OCI-M2 (cell line): Measurements from ENCODE around the gene MAPKAP1.

Experiments used
- DNase-seq: peaks from one replicate; lab custom pipeline; 2025; ENCODE audit not compliant: unreplicated experiment; lab: John Stamatoyannopoulos, UW

Gene MAPKAP1

DNA sequence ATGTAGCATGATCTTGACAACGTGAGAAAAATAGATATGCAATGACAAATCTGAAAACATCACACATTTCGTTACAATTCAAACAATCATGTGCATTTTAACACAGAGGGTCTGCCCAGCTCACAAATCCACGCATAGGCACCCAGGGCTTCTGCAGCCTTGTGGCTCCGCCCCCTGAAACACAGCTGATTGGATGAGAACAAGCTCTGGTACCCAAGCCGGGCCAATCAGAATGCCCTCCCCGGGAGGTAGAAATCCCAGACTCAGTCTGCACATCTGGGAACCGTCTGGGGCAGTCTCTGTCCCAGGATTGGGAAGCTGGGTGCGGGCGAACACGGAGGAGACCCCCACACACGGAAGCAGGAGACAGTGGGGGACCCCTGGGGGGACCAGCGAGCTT, 307.8 kb downstream of the MAPKAP1 start:
- no peak for DNase-seq

DNA sequence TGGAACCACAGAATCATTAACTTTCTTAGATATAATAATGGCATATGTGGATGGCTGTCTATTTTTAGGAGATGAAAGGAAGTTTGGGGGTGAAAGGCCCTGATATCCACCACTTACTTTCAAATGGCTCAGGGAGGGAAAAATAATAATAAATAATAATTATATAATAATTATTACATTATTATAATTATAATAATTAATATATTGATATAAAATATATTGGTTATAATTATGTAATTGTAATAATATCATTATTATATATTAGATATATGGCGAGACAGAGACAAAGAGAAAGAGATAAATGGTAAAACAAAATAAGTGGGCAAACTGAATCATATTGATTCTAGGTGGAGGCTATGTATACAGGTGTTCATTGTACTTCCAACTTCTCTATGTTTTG, 308.8 kb downstream of the MAPKAP1 start:
- DNase-seq, result no peak

DNA sequence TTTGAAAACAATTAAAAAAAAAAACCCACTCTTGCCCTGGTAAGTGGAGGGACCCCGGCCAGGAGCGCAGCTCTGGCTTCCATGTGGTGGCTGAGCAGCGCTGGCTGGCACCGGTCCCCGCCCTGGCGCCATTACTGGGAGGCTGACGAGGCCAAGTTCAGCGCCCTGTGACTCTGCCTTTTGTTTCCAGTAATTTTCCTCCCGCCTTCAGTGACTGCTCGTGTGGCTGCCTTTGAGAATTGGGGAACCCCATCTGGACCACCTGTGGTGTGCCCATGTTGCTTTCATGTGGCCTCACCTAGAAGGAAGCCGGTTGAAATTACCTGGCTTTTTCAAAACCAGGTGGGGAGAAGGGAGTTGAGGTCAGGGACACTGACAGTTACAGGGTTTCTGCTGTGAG, 309.3 kb downstream of the MAPKAP1 start:
- DNase-seq, result no peak

DNA sequence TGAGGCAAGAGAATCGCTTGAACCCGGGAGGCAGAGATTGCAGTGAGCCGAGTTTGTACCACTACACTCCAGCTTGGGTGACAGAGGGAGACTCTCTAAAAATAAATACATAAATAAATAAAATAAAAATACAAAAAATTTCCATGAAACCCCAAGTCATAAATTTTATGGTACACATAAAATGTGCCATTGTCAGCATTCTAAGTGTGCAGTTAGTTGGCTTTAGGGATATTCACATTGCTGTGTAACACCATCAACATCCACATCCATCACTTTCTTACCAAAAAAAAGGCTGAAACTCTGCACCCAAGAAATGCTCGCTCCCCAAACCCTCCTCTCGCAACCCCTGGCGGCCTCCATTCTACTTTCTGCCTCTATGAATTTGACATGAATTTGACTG, 310.2 kb downstream of the MAPKAP1 start:
- no peak for DNase-seq

DNA sequence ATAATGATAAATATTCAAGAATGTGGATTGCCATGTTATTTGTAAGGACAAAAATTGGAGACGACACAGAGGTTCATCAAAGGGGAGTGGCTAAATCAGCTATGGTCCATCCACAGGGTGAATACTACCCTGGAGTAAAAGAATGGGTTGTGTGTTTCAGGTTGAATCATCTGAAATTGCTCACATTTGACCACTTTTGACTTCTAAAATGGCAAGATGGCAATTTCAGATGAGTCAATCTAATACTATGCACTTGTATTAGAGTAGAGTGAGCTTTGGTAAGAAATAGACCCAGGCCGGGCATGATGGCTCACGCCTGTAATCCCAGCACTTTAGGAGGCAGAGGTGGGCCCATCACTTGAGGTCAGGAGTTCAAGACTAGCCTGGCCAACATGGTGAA, 313.6 kb downstream of the MAPKAP1 start:
- no peak for DNase-seq

DNA sequence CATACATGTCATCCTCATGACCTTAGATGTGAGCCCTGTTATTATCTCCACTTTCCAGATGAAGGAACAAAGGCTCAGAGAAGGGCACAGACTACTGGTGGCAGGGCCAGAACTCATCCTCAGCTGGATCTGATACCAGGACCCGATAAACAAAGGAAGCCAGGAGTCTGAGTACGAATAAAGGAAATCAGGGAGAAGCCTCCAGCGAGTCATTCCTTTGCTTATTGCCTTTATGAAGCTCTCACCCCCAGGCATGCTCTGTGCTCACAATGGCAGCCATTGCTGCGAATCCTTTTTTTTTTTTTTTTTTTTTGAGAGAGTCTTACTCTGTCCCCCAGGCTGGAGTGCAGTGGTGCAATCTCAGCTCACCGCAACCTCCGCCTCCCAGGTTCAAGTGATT, 315.3 kb downstream of the MAPKAP1 start:
- DNase-seq, result no peak

DNA sequence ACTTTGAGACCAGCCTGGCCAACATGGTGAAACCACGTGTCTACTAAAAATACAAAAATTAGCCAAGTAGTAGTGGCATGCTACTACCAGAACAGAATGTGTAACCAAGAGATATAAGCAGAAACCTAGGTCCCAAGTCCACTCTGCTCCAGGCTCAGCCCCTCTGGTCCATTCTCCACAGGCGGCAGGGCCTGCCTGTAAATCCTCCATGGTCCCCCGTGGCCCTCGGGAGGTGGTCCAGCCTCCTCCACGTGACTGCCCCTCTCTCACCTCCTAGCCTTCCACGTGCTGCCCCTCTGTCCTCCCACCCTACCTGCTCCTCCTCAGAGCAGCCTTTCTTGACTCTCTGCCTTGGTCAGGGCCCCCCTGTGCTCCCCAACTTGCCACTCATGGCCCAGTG, 318.0 kb downstream of the MAPKAP1 start:
- no peak for DNase-seq

DNA sequence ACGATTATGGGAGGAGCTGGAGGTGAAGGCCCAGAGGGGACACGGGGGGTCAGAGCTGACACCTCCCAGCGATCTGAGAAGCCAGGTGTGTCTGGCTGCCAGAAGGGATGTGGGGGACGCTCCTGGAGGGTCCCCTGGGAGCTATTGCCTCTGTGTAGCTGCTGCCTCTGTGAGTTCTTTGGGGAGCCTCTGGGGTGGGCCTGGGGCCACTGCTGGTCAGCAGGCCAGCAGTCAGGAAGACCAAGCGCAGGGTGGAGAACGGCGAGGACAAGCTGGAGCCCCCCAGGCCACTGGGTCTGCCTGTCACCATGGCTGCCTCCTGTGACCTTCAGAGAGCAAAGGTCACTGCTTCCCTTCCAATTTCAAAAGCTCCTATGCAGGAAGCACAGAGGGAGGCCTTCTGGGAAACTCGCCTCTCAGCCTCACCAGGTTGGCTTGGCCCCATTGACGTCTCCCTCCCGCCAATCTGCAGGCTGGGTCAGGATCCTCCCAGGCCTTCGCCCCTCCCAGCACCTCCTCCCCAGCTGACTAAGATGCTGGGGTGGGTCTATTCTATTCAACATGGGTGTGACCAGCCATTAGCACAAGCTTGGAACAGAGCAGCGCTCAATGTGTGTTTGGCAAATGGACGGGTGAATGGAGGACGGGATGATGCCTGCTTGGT, 319.0 kb downstream of the MAPKAP1 start:
- no peak for DNase-seq
